NB4 (cell line): Measurements from ENCODE around the gene AIFM3.
A peak's percentile ranks its signal among the peaks of the same experiment; 100 is the strongest.

Source experiments
- DNase-seq: peaks from one replicate; pipeline ENCODE4 v3.0.0; 2010; ENCODE audit warnings: low read depth
- H3K4me3 ChIP-seq: one replicate; pipeline ENCODE4 v1.5.1; 2011; ENCODE audit warnings: mild to moderate bottlenecking, low read depth, low read length, moderate library complexity
- MYC ChIP-seq: IDR thresholded peaks from 2 replicates; pipeline ENCODE4 v1.6.1; 2011; ENCODE audit warnings: low read depth, low read length
- POLR2A ChIP-seq: IDR thresholded peaks from 2 replicates; pipeline ENCODE4 v1.6.1; 2011; ENCODE audit warnings: mild to moderate bottlenecking; ENCODE audit not compliant: insufficient read length; ENCODE audit errors: extremely low read depth
- TF ChIP-seq, protein P1 (sequence below): IDR thresholded peaks from 2 replicates; pipeline ENCODE4 v1.6.1; 2011; ENCODE audit warnings: low read depth, low read length
- TF ChIP-seq, protein P2 (sequence below): IDR thresholded peaks from one replicate; pipeline ENCODE4 v1.5.1; 2012; ENCODE audit warnings: low read depth, low read length

The AIFM3 gene

GRCh38 chr22:20995329-20996030 lies 28.4 kb downstream of the AIFM3 start:
- no peak for DNase-seq
- no peak for TF ChIP-seq MYC
- no peak overlapping the region for H3K4me3 ChIP-seq

DNA sequence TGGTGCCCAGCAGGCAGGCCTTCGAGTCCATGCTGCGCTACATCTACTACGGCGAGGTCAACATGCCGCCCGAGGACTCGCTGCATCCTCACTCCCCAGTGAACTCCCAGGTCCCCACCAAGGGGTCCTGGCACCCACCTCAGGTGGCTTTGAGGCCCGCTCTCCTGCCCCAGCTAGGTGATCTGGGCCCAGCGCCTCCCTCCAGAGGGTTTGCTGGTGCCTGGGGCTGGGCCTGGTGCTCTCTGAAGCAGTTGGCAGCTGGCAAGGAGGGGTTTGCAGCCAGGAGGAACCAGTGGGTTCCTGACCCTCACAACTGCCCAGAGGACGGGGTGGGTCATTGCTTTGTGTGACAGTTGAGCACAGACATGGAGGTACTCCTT lies 29.0 kb downstream of the AIFM3 start:
- TF ChIP-seq POLR2A, result no peak
- H3K4me3 ChIP-seq, result no peak overlapping the region
- DNase-seq, result no peak

- DNase-seq, result no peak
- no peak for TF ChIP-seq POLR2A
- TF ChIP-seq, protein P1, sequence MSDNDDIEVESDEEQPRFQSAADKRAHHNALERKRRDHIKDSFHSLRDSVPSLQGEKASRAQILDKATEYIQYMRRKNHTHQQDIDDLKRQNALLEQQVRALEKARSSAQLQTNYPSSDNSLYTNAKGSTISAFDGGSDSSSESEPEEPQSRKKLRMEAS, result no peak
- TF ChIP-seq, protein P2, sequence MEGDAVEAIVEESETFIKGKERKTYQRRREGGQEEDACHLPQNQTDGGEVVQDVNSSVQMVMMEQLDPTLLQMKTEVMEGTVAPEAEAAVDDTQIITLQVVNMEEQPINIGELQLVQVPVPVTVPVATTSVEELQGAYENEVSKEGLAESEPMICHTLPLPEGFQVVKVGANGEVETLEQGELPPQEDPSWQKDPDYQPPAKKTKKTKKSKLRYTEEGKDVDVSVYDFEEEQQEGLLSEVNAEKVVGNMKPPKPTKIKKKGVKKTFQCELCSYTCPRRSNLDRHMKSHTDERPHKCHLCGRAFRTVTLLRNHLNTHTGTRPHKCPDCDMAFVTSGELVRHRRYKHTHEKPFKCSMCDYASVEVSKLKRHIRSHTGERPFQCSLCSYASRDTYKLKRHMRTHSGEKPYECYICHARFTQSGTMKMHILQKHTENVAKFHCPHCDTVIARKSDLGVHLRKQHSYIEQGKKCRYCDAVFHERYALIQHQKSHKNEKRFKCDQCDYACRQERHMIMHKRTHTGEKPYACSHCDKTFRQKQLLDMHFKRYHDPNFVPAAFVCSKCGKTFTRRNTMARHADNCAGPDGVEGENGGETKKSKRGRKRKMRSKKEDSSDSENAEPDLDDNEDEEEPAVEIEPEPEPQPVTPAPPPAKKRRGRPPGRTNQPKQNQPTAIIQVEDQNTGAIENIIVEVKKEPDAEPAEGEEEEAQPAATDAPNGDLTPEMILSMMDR, result no peak
- no peak for TF ChIP-seq MYC
These were observed 29.8 kb downstream of the AIFM3 start for GRCh38 chr22:20996598-20997535.

DNA sequence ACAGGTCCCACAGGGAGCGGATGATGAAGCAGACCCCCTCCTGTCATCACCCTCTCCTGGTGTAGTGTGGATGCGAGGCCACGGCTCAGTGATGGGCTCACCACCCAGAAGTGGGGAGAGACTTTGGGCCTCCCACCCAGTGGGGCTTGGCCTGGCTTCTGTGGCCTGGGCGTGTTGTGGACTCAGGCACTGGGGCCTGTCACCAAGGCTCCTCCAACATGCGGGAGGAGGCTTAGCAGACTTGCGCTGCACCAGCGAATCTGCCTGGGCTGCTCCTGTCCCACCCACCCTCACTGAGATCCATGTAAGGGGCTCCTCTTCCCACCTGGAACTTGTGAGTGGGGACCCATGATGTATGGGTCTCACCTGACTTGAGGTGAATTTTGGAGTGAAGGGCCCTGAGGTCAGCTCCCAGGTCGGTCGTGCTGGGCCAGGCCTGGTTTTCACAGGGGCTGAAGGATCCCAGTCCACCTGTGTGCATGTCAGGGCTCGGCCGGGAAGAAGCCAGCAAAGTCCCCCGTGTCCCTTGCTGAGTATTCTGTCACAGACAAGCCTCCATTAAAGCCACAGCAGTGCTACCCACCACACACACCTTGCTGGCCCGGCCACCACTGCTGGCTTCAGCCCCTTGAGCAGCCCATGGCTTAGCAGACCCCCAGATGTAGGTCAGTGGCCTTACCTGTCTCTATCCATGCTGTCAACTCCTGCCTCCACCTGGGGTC lies 30.6 kb downstream of the AIFM3 start:
- H3K4me3 ChIP-seq, result no peak overlapping the region
- TF ChIP-seq, protein P2, result no peak
- TF ChIP-seq, protein P1, result no peak
- no peak for TF ChIP-seq MYC
- TF ChIP-seq POLR2A, result no peak

More at GRCh38 chr22:20996598-20997535, 29.8 kb downstream of the AIFM3 start:
- H3K4me3 ChIP-seq, result no peak overlapping the region

DNA sequence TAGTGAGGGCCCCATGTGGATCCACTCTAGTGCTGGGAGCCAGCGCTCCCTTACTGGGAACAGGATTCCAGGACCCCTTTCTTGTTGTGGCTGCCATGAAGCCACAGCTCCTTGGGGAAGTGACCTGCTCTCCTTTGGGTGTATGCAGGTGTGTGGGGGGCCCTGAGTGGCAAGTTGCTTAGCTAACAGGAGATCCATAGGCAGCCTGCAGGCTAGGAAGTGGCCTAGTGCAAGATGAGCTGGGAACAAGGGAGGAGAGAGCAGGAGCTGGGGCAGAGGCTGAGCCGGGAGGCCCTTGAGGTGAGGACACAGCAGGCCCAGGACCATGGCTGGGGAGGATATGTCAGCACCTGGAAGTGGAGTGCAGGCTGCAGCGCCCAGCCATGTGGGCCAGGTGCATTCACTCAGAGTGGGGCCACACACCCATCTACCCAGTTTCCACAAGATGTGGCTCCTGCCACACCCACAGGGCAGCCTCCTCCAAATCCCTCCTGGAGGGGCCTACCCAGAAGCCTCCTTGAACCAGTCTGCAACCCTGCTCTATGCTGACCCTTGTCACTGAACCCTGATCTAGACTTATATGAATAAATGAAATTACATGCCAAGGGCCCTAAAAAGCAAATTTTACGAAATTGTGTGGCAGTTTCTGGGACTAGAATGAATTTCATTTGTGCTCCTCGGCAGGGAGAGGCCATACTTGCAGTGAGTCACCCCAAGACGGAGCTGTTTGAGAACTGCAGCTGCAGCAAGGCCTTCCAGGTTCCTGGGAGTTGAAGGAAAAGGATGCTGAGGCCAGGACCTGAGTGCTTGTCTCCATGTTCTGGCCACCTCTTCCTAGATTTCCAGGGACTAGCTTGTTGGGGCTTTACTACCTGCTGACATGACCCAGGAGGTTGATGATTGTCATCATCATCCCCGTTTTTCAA lies 31.6 kb downstream of the AIFM3 start:
- DNase-seq, result no peak
- no peak for TF ChIP-seq MYC
- TF ChIP-seq, protein P1, result no peak
- no peak for TF ChIP-seq POLR2A
- TF ChIP-seq, protein P2, result no peak
- no peak overlapping the region for H3K4me3 ChIP-seq

More for the DNA sequence above, 30.6 kb downstream of the AIFM3 start:
- DNase-seq, result no peak

- no peak for DNase-seq
- peak overlapping the region; percentile 88 for H3K4me3 ChIP-seq
- no peak for TF ChIP-seq POLR2A
- TF ChIP-seq, protein P1, result no peak
- TF ChIP-seq, protein P2, result no peak
- no peak for TF ChIP-seq MYC
These were observed 32.5 kb downstream of the AIFM3 start for GRCh38 chr22:20999350-21000206.
